GM21381 (cell line): ENCODE data around the gene USE1.
A peak's percentile ranks its signal among the peaks of the same experiment; 100 is the strongest.
"Not testable (repeated sequence)": the region's sequence is repeated elsewhere in the genome, so short reads cannot be mapped to it uniquely, and the experiment has no call there.

ENCODE experiments used
- ATAC-seq: cut with Tn5 transposase; IDR thresholded peaks from one replicate; pipeline ENCODE4 v1.9.1; 2021; ENCODE audit warnings: mild to moderate bottlenecking, moderate library complexity; ENCODE audit not compliant: unreplicated experiment

Gene USE1

GRCh38 chr19:17215127-17215971 lies at the start of gene USE1:
TSS of gene USE1 (plus strand) at chr19:17215357. CDS start at chr19:17215406, 49 bp downstream.
- ATAC-seq = peak; percentile 84

- ATAC-seq = no peak
Measured at GRCh38 chr19:17165715-17166114, 49.4 kb upstream of the USE1 start.

GRCh38 chr19:17170538-17171297 lies 44.4 kb upstream of the USE1 start:
- no peak for ATAC-seq

- no peak for ATAC-seq
Measured at GRCh38 chr19:17171874-17172273, 43.3 kb upstream of the USE1 start.

- no peak for ATAC-seq
Measured at GRCh38 chr19:17172624-17173345, 42.4 kb upstream of the USE1 start.

- ATAC-seq = no peak
Measured at GRCh38 chr19:17178291-17178690, 36.9 kb upstream of the USE1 start.

- no peak for ATAC-seq
Measured at GRCh38 chr19:17180997-17181702, 34.0 kb upstream of the USE1 start.

GRCh38 chr19:17183271-17183761 lies 31.8 kb upstream of the USE1 start:
- ATAC-seq = no peak

- no peak for ATAC-seq
Measured at GRCh38 chr19:17183858-17184321, 31.3 kb upstream of the USE1 start.

- no peak for ATAC-seq
Measured at GRCh38 chr19:17184371-17184841, 30.8 kb upstream of the USE1 start.

- no peak for ATAC-seq
Measured at GRCh38 chr19:17185590-17185989, 29.6 kb upstream of the USE1 start.

GRCh38 chr19:17191736-17192135 lies 23.4 kb upstream of the USE1 start:
- ATAC-seq = not testable (repeated sequence)

- no peak for ATAC-seq
Measured at GRCh38 chr19:17192751-17193150, 22.4 kb upstream of the USE1 start.

GRCh38 chr19:17194608-17195007 lies 20.5 kb upstream of the USE1 start:
- no peak for ATAC-seq

- ATAC-seq = no peak
Measured at GRCh38 chr19:17195106-17195505, 20.1 kb upstream of the USE1 start.

- ATAC-seq = no peak
Measured at GRCh38 chr19:17196610-17197009, 18.5 kb upstream of the USE1 start.

- no peak for ATAC-seq
Measured at GRCh38 chr19:17197666-17198065, 17.5 kb upstream of the USE1 start.

- ATAC-seq = no peak
Measured at GRCh38 chr19:17200408-17201079, 14.6 kb upstream of the USE1 start.

GRCh38 chr19:17202249-17202648 lies 12.9 kb upstream of the USE1 start:
- ATAC-seq = no peak

- ATAC-seq = no peak
Measured at GRCh38 chr19:17202713-17203112, 12.4 kb upstream of the USE1 start.
